HEK293 (cell line): ENCODE data around the gene SUOX.

Experiments used
- AEBP2 ChIP-seq: fragments of 450-650 bp; formaldehyde crosslinking; IDR thresholded peaks from 2 replicates; pipeline ENCODE4 v1.5.1; 2016; ENCODE audit warnings: missing biosample characterization, missing genetic modification characterization, borderline replicate concordance
- HOXA7 ChIP-seq: sonication (generic); formaldehyde crosslinking; IDR thresholded peaks from 2 replicates; pipeline ENCODE4 v1.8.1; 2022; ENCODE audit warnings: missing genetic modification reagents, borderline replicate concordance
- INSM2 ChIP-seq: fragments of 450-650 bp; formaldehyde crosslinking; IDR thresholded peaks from 2 replicates; pipeline ENCODE4 v1.5.1; 2016; ENCODE audit warnings: missing biosample characterization, missing genetic modification characterization
- MEIS1 ChIP-seq: sonication (generic); formaldehyde crosslinking; IDR thresholded peaks from 2 replicates; pipeline ENCODE4 v1.8.1; 2022; ENCODE audit warnings: missing genetic modification reagents, mild to moderate bottlenecking, borderline replicate concordance
- SP2 ChIP-seq: fragments of 450-650 bp; formaldehyde crosslinking; IDR thresholded peaks from 2 replicates; pipeline ENCODE4 v1.5.1; 2016; ENCODE audit warnings: missing biosample characterization, missing genetic modification characterization
- ZBTB44 ChIP-seq: fragments of 450-650 bp; IDR thresholded peaks from 2 replicates; pipeline ENCODE4 v1.5.1; 2018; ENCODE audit warnings: missing biosample characterization, mild to moderate bottlenecking, missing genetic modification characterization
- ZBTB7A ChIP-seq: fragments of 450-650 bp; formaldehyde crosslinking; IDR thresholded peaks from 2 replicates; pipeline ENCODE4 v1.5.1; 2016; ENCODE audit warnings: low read depth, missing biosample characterization, missing genetic modification characterization
- ZFP41 ChIP-seq: fragments of 450-650 bp; formaldehyde crosslinking; IDR thresholded peaks from 2 replicates; pipeline ENCODE4 v1.5.1; 2016; ENCODE audit warnings: missing biosample characterization, missing genetic modification characterization, borderline replicate concordance
- ZNF146 ChIP-seq: fragments of 450-650 bp; formaldehyde crosslinking; IDR thresholded peaks from 2 replicates; pipeline ENCODE4 v1.5.1; 2016; ENCODE audit warnings: missing biosample characterization, missing genetic modification characterization
- ZNF16 ChIP-seq: fragments of 450-650 bp; formaldehyde crosslinking; IDR thresholded peaks from 2 replicates; pipeline ENCODE4 v1.5.1; 2016; ENCODE audit warnings: low read depth, missing biosample characterization, missing genetic modification characterization
- ZNF18 ChIP-seq: fragments of 450-650 bp; formaldehyde crosslinking; IDR thresholded peaks from 2 replicates; pipeline ENCODE4 v1.5.1; 2016; ENCODE audit warnings: missing biosample characterization, missing genetic modification characterization
- ZNF211 ChIP-seq: fragments of 450-650 bp; formaldehyde crosslinking; IDR thresholded peaks from 2 replicates; pipeline ENCODE4 v1.5.1; 2016; ENCODE audit warnings: low read depth, missing biosample characterization, missing genetic modification characterization
- ZNF248 ChIP-seq: fragments of 450-650 bp; formaldehyde crosslinking; IDR thresholded peaks from 2 replicates; pipeline ENCODE4 v1.5.1; 2017; ENCODE audit warnings: missing biosample characterization, missing genetic modification characterization
- ZNF274 ChIP-seq, 2 experiments: fragments of 200-500 bp in 1 of 2; fragments of 450-650 bp in 1 of 2; sonication (Bioruptor generic) in 1 of 2; formaldehyde crosslinking in 1 of 2; IDR thresholded peaks; 2 replicates each; pipeline versions ENCODE4 v1.5.1 to v1.6.1; 2014 to 2016; ENCODE audit warnings: borderline replicate concordance in 1 of 2, inconsistent platforms in 1 of 2, low read length in 1 of 2, missing biosample characterization in 1 of 2, missing genetic modification characterization in 1 of 2
- ZNF280C ChIP-seq: fragments of 450-650 bp; formaldehyde crosslinking; IDR thresholded peaks from 2 replicates; pipeline ENCODE4 v1.5.1; 2016; ENCODE audit warnings: missing biosample characterization, missing genetic modification characterization
- ZNF324 ChIP-seq: fragments of 450-650 bp; formaldehyde crosslinking; IDR thresholded peaks from 2 replicates; pipeline ENCODE4 v1.5.1; 2016; ENCODE audit warnings: missing biosample characterization, missing genetic modification characterization
- ZNF366 ChIP-seq: fragments of 450-650 bp; formaldehyde crosslinking; conservative IDR thresholded peaks from 2 replicates; pipeline ENCODE4 v1.5.1; 2016; ENCODE audit warnings: missing biosample characterization, missing genetic modification characterization
- ZNF423 ChIP-seq: fragments of 450-650 bp; formaldehyde crosslinking; IDR thresholded peaks from 2 replicates; pipeline ENCODE4 v1.5.1; 2016; ENCODE audit warnings: missing biosample characterization, missing genetic modification characterization
- ZNF473 ChIP-seq: fragments of 450-650 bp; formaldehyde crosslinking; IDR thresholded peaks from 2 replicates; pipeline ENCODE4 v1.5.1; 2017; ENCODE audit warnings: missing biosample characterization, missing genetic modification characterization
- ZNF488 ChIP-seq: fragments of 450-650 bp; formaldehyde crosslinking; IDR thresholded peaks from 2 replicates; pipeline ENCODE4 v1.5.1; 2016; ENCODE audit warnings: missing biosample characterization, missing genetic modification characterization
- ZNF521 ChIP-seq: fragments of 450-650 bp; formaldehyde crosslinking; IDR thresholded peaks from 2 replicates; pipeline ENCODE4 v1.5.1; 2017; ENCODE audit warnings: missing biosample characterization, mild to moderate bottlenecking, missing genetic modification characterization
- ZNF561 ChIP-seq: fragments of 450-650 bp; IDR thresholded peaks from 2 replicates; pipeline ENCODE4 v1.5.1; 2018; ENCODE audit warnings: missing biosample characterization, missing genetic modification characterization, borderline replicate concordance
- ZNF670 ChIP-seq: fragments of 450-650 bp; formaldehyde crosslinking; IDR thresholded peaks from 2 replicates; pipeline ENCODE4 v1.5.1; 2016; ENCODE audit warnings: missing biosample characterization, missing genetic modification characterization, low read depth
- ZNF777 ChIP-seq: fragments of 450-650 bp; formaldehyde crosslinking; IDR thresholded peaks from 2 replicates; pipeline ENCODE4 v1.5.1; 2017; ENCODE audit warnings: missing biosample characterization, missing genetic modification characterization, borderline replicate concordance
- ZNF830 ChIP-seq: fragments of 450-650 bp; IDR thresholded peaks from 2 replicates; pipeline ENCODE4 v1.5.0; 2018; ENCODE audit warnings: missing biosample characterization, missing genetic modification characterization, low read depth, mild to moderate bottlenecking, moderate library complexity
- ZNF843 ChIP-seq: fragments of 450-650 bp; formaldehyde crosslinking; IDR thresholded peaks from 2 replicates; pipeline ENCODE4 v1.5.1; 2016; ENCODE audit warnings: missing biosample characterization, missing genetic modification characterization
- TF ChIP-seq, protein P1 (sequence below): fragments of 450-650 bp; formaldehyde crosslinking; IDR thresholded peaks from 2 replicates; pipeline ENCODE4 v1.5.1; 2016; ENCODE audit warnings: missing biosample characterization, missing genetic modification characterization

SUOX gene

DNA sequence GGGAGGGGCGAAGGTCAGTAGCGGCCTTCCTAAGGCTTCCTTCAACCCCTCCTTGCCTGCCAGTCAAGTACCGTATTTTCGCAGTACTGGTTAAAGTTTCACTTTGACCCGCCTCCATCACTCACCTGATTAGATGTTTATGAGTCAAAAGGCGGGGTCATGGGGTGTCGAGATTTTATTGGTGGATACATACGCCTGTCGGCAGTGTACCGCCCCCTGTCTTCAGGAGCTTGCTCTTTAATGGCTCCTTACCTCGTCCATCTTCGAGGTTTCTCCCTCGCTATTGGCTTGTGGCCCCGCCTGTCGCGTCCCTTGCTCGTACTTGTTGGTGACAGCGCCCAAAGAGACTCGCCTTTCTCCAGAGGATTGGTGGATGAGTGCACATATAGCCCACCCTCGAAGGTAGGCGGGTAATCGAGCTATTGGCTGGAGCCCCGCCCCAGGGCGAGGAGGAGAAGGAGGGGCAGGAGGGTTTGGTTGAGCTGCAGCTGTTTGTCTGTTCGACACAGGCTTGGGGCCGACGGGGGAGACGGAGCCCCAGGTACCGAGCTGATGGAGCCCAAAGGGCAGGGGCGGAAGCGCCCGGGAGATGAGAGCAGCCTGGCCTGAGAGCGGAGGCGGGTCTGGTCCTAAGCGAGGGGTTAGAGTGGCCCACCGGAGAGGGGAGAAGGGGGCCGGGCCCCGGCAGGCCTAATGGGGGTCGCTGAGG is 23.3 kb upstream of the SUOX start, which contains the start of gene RAB5B (continued):
- TF ChIP-seq ZNF777: no peak
- no peak for TF ChIP-seq HOXA7
- TF ChIP-seq ZNF488: no peak
- TF ChIP-seq MEIS1 (CRISPR knock-in tag): no peak
- no peak; the same call in 1 of the 2 replicates for TF ChIP-seq INSM2 (tag by site-specific recombination)
- TF ChIP-seq, protein P1, sequence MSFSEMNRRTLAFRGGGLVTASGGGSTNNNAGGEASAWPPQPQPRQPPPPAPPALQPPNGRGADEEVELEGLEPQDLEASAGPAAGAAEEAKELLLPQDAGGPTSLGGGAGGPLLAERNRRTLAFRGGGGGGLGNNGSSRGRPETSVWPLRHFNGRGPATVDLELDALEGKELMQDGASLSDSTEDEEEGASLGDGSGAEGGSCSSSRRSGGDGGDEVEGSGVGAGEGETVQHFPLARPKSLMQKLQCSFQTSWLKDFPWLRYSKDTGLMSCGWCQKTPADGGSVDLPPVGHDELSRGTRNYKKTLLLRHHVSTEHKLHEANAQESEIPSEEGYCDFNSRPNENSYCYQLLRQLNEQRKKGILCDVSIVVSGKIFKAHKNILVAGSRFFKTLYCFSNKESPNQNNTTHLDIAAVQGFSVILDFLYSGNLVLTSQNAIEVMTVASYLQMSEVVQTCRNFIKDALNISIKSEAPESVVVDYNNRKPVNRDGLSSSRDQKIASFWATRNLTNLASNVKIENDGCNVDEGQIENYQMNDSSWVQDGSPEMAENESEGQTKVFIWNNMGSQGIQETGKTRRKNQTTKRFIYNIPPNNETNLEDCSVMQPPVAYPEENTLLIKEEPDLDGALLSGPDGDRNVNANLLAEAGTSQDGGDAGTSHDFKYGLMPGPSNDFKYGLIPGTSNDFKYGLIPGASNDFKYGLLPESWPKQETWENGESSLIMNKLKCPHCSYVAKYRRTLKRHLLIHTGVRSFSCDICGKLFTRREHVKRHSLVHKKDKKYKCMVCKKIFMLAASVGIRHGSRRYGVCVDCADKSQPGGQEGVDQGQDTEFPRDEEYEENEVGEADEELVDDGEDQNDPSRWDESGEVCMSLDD (tag by site-specific recombination): peak; percentile 96
- TF ChIP-seq ZNF670 (tag by site-specific recombination): no peak
- TF ChIP-seq ZFP41 (tag by site-specific recombination): no peak
- TF ChIP-seq ZNF16 (tag by site-specific recombination): no peak
- no peak for TF ChIP-seq ZNF423 (tag by site-specific recombination)
- TF ChIP-seq ZNF843 (tag by site-specific recombination): peak; percentile 46
- peak; percentile 84; the same call in 1 of the 2 replicates for TF ChIP-seq ZNF324 (tag by site-specific recombination)
- no peak for TF ChIP-seq ZBTB44 (tag by site-specific recombination)
- TF ChIP-seq ZNF521 (tag by site-specific recombination): no peak
- TF ChIP-seq ZNF280C (tag by site-specific recombination): no peak
- no peak for TF ChIP-seq ZNF18
- TF ChIP-seq ZNF473 (tag by site-specific recombination): no peak
- no peak; the same call in 1 of the 2 replicates for TF ChIP-seq ZNF561 (tag by site-specific recombination)
- no peak for TF ChIP-seq AEBP2 (tag by site-specific recombination)
- no peak for TF ChIP-seq ZNF211 (tag by site-specific recombination)
- no peak for TF ChIP-seq ZNF274 (IDR thresholded peaks at IDR 0.05; ENCODE audit: low read length)
- no peak for TF ChIP-seq ZNF274 (tag by site-specific recombination; IDR thresholded peaks at IDR 0.05; ENCODE audit: borderline replicate concordance)
- TF ChIP-seq SP2 (tag by site-specific recombination): peak; percentile 99
- peak; percentile 87; the same call in 1 of the 2 replicates for TF ChIP-seq ZBTB7A (tag by site-specific recombination)
- no peak for TF ChIP-seq ZNF146 (tag by site-specific recombination)
- no peak for TF ChIP-seq ZNF248
- TF ChIP-seq ZNF830 (tag by site-specific recombination): no peak
- TF ChIP-seq ZNF366 (tag by site-specific recombination): no peak
